Uterus (tissue), 2 donors: ENCODE data around the gene EMC1.

Experiments
- POLR2A ChIP-seq, 2 donors: fragments of 450-650 bp; IDR thresholded peaks; one replicate each; pipeline ENCODE4 v1.6.1; 2016; ENCODE audit warnings: antibody characterized with exemption in 2 of 2, mild to moderate bottlenecking in 1 of 2, moderate library complexity in 1 of 2
- TF ChIP-seq, protein P1 (sequence below), 4 experiments: fragments of 200-600 bp in 2 of 4; fragments of 450-650 bp in 2 of 4; sonication (generic) in 2 of 4; IDR thresholded peaks; one replicate each; pipeline ENCODE4 v1.5.1; 2016 to 2019; ENCODE audit warnings: antibody characterized with exemption in 4 of 4, mild to moderate bottlenecking in 2 of 4, moderate library complexity in 1 of 4

DNA sequence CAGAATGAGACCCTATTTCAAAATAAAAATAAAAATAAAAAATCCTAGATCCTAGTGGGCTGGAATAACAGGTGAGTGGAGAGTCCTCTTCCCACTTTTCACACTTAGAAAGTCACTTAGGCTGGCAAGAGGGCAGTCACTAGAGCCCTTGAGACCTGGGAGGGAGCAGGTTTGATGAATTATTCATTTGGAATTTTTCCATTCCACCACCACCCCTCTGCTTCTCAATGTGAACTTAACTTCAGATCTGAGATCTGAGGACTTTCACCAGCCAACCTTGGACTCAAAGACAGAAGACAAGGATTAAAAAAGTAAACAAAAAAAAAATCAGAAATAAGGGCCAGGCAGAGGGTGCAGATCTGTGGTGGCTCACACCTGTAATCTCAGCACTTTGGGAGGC is 20.7 kb upstream of the EMC1 start:
- TF ChIP-seq, protein P1, sequence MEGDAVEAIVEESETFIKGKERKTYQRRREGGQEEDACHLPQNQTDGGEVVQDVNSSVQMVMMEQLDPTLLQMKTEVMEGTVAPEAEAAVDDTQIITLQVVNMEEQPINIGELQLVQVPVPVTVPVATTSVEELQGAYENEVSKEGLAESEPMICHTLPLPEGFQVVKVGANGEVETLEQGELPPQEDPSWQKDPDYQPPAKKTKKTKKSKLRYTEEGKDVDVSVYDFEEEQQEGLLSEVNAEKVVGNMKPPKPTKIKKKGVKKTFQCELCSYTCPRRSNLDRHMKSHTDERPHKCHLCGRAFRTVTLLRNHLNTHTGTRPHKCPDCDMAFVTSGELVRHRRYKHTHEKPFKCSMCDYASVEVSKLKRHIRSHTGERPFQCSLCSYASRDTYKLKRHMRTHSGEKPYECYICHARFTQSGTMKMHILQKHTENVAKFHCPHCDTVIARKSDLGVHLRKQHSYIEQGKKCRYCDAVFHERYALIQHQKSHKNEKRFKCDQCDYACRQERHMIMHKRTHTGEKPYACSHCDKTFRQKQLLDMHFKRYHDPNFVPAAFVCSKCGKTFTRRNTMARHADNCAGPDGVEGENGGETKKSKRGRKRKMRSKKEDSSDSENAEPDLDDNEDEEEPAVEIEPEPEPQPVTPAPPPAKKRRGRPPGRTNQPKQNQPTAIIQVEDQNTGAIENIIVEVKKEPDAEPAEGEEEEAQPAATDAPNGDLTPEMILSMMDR (IDR thresholded peaks at IDR 0.05) = no peak
- no peak for TF ChIP-seq POLR2A (IDR thresholded peaks at IDR 0.05)
